GM23248 (cell line): Measurements from ENCODE around the gene KRT36.

Experiments
- EZH2 ChIP-seq: fragments of 200-600 bp; sonication (generic); IDR thresholded peaks from 2 replicates; pipeline ENCODE4 v1.6.1; 2018; ENCODE audit warnings: antibody characterized with exemption, mild to moderate bottlenecking; ENCODE audit not compliant: insufficient read depth, poor library complexity, severe bottlenecking
- EZH2phosphoT487 ChIP-seq: fragments of 200-600 bp; sonication (generic); IDR thresholded peaks from 2 replicates; pipeline ENCODE4 v1.6.1; 2018; ENCODE audit warnings: antibody characterized with exemption, moderate library complexity, mild to moderate bottlenecking, low read depth; ENCODE audit not compliant: insufficient read depth

DNA sequence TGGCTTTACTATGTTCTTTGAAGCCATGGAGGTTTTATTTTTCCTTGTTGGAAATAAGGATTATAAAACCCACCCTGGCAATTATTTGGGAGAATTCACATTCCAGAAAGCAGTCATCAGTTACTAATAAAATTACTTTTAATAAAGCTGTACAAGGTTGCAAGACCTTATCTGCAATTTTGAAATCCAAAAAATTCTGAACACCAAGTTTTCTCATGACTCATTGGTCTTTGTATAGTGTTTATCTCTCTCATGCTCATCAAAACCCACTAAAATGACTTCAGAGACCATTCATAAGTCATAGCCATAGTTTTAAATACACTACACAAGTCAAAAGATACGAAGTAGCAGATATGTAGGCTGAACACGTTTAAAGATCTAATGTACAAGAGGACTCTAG lies 42.9 kb downstream of the KRT36 start:
- TF ChIP-seq EZH2phosphoT487 (no peak), EZH2 (no peak)
